Activated T-helper 1 cell treated with anti-CD3 and anti-CD28 coated beads, Interleukin-2, amount 50 U/mL, for 16 hours (primary cell): Measurements from ENCODE around the gene GOSR1.
"Not testable (repeated sequence)": the region's sequence is repeated elsewhere in the genome, so short reads cannot be mapped to it uniquely, and the experiment has no call there.

Source experiments
- DNase-seq, 2 donors: peaks; one replicate each; pipeline ENCODE4 v3.0.0-alpha.2; 2020; ENCODE audit warnings: low read depth in 1 of 2, low spot score in 1 of 2

The GOSR1 gene

DNA sequence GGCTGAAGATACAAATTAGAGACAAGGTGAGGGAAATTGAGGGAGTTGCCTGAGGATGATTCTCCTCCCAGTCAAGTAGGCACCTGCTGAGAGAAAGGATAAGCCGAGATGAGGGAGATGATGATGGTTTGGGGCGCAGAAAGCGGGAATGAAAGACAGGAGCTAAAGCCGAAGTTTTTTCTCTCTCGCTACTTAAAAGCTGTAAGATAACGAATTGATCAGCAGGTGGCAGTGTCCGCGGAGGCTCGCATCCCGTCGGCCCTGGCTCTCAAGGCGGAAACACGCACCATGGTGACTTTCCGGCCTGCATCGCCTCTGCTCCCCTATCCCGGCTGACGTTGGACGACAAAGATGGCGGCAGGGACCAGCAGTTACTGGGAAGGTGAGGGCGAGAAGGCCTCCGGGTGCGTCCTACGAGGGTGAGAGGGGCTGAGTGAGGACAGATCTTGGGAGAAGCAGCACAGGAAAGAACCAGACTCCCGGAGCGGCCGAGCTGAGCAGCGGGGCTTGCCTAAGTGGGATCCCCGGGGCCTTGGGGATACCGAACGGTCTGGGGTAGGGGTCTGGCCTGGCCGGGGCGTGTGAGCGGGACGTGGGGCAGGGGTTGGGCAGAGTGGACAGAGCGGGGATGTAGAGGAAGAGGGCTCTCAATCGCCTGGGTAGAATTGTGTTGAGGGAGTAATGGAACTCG lies at the start of gene GOSR1:
Gene GOSR1 (plus strand): TSS at position 326 of the 691 bp plus-strand sequence. CDS start 26 bp downstream, at position 352.
- peak; percentile 85 to 87 for DNase-seq

DNA sequence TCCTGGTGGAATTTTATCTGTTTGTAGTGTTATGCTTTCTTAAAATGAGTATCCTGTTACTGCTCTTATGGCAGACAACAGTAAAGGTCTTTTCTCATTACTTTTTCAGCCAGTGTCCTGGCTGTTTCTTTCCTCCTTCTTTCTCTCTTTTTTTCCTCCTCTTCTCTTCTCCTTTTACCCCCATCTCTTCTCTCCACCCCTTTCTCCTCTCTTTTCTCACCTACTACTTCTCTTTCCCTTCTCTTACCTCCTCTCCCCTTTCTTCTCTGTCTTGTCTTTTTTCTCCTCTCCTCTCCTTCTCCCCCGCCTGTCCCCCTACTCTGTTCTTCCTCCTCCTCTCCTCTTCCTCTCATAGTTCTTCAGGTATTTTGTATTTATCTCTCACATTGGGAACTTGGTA lies 49.6 kb upstream of the GOSR1 start:
- no peak for DNase-seq

GRCh38 chr17:30429155-30429554 lies 48.1 kb upstream of the GOSR1 start:
- no peak for DNase-seq

- DNase-seq, result no peak
Observed at GRCh38 chr17:30433514-30433913, 43.7 kb upstream of the GOSR1 start.

DNA sequence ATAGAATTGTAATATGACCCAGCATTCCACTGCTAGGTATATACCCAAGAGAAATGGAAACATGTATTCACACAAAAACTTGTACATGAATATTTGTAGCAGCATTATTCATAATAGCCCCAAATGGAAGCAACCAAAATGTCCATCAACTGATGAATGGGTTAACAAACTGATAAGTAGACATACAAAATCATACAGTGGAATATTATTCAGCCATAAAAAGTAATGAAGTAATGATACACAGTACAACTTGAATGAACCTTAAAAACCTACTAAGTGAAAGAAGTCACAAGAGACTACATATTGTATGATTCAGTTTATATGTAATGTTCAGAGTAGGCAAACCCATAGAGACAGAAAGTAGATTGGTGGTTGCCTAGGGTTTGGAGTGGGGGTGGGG lies 40.5 kb upstream of the GOSR1 start:
- DNase-seq, result no peak

DNA sequence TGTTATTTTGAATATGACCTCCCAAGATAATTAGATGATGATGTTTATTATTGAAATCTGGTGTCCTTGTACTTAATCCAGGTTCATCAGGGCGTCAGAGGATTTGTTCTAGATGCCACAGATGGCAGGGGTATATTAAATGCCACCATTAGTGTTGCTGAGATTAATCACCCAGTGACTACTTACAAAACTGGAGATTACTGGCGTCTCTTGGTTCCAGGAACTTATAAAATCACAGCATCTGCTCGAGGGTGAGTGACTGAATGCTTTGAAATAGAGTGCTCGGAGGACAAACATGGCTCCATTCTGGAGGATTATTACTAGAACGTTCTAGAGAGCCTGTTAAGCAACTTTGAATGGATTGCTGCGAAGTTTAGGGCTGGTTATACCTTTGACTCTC lies 33.5 kb upstream of the GOSR1 start:
- no peak for DNase-seq

GRCh38 chr17:30446640-30447039 lies 30.6 kb upstream of the GOSR1 start:
- not testable (repeated sequence) for DNase-seq

DNA sequence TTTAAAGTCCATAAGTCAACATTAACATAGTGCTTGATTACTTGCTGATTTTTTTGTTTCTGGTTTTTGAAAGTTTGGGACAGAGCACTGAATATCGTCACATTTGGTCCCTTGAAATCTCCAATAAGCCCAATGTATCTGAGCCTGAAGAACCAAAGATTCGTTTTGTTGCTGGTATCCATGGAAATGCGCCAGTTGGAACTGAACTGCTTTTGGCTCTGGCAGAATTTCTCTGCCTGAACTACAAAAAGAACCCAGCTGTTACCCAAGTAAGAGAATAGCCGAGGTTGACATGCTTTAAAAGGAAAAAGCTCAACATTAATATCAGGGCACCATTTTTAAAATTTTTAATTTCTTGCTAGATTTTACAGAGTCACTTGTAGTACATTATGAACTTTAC lies 27.7 kb upstream of the GOSR1 start:
- no peak for DNase-seq

GRCh38 chr17:30450125-30451027 lies 26.8 kb upstream of the GOSR1 start:
- DNase-seq, result no peak

DNA sequence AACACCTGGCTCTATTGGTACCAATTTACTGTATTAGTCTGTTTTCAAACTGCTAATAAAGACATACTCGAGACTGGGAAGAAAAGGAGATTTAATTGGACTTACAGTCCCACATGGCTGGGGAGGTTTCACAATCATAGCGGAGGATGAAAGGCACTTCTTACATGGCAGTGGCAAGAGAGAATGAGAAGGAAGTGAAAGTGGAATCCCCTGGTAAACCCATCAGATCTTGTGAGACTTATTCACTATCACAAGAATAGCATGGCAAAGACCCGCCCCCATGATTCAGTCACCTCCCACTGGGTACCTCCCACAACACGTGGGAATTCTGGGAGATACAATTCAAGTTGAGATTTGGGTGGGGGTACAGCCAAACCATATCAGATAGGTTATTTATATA lies 22.6 kb upstream of the GOSR1 start:
- no peak for DNase-seq

- DNase-seq, result no peak
Observed at GRCh38 chr17:30458371-30458770, 18.8 kb upstream of the GOSR1 start.

DNA sequence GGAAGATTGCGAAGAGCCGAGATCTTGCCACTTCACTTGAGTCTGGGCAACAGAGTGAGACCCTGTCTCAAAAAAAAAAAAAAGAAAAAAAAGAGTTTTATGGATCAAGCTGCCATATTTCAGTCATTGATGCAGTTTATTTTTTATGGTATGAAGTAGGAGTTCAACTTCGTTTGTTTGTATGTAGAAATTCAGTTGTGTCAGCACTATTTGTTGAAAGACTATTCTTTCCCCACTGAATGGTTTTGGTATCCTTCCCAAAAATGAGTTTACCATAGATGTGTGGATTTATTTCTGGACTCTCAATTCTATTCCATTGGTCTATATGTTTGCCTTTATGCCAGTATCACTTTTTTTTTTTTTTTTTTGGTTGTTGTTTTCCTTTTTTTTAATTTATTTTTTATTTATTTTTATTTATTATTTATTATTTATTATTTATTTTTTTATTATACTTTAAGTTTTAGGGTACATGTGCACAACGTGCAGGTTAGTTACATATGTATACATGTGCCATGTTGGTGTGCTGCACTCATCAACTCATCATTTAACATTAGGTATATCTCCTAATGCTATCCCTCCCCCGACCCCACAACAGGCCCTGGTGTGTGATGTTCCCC lies 18.3 kb upstream of the GOSR1 start:
- DNase-seq, result not testable (repeated sequence)

- no peak for DNase-seq
Observed at GRCh38 chr17:30468465-30468864, 8.7 kb upstream of the GOSR1 start.

- DNase-seq, result no peak
Observed at GRCh38 chr17:30472238-30472890, 4.8 kb upstream of the GOSR1 start.

DNA sequence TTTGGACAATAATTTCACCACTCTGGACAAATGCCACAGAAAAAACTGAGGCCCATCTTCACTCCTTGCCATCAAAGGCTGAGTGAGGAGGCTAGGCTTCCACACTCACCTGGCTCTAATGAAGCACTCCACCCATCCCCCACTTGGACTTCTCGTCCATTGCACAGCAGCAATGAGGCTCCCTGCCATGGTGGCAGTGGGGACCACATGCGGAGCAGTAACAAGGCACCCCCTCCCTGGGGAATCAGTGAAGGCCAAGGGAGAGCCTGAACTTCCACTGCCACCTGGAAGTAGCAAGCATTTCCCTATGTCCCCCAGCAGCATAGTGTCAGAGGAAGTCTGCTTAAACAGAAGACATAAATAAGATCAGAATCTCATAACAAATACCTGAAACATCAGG lies 2.0 kb upstream of the GOSR1 start:
- no peak for DNase-seq

GRCh38 chr17:30476726-30477082 lies 504 bp upstream of the GOSR1 start:
- peak in 1 of 2 donors; percentile 5 for DNase-seq

- DNase-seq, result no peak
Observed at GRCh38 chr17:30477774-30478115, 537 bp downstream of the GOSR1 start.

DNA sequence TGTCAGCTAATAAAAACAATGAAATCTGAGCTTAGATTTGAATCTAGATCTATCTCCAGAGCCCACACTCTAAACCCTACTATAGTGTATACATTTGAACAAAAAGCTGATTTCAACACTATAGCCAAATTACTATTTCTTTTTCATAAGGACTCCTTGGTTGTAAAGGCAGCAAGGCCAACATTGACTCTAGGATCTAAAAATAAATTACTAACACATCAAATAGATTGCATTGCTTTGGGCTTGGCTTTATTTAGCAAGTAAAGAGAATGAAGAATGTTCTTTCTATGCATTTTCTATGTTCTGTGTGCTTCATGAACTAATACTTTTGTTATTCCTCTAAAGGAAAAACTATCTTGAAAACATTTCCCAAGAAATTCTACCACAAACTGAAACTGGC lies 5.3 kb downstream of the GOSR1 start:
- no peak for DNase-seq

- DNase-seq, result no peak
Observed at GRCh38 chr17:30483159-30483558, 6.0 kb downstream of the GOSR1 start.

- DNase-seq, result no peak
Observed at GRCh38 chr17:30493780-30494179, 16.6 kb downstream of the GOSR1 start.

DNA sequence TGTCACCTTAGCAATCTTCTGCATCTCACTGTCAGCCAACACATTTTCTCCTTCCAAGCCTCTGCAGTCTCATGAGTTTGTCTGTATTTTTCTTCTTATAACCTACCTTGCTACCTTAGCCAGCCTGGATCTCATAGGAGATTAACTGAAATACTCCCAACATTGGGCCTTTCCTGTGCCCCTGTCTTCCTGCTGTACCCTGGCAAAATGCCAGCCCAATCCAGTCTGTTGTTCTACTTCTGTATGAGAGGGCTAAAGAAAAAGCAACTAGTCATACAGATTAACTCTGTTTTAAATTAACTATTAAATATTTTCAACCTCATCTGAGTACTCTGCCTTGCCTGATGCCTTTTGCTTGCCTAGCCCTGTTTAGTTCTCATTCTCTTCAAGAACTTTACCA lies 18.4 kb downstream of the GOSR1 start:
- DNase-seq, result no peak

DNA sequence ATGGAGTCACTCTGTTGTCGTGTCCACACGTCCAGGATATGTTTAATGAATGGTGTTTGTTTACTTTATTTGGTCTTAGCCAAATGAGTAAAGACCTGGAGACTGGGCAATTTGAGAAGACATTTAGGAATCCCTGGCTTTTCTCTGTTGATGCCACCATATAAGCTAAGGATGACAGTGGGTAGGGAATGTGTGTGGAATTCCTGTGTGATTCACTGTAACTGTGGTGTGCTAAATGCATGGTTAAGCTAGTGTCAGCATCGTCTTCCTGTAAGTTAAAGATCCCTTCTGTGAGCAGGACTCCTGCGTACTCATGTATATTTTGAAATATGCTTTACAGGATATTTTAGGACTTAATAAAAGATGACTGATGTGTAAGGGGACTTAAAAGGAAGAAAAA lies 26.4 kb downstream of the GOSR1 start:
- DNase-seq, result no peak
